Stimulated activated CD8-positive, alpha-beta memory T cell treated with anti-CD3 and anti-CD28 coated beads, Interleukin-7, amount 100 ng/mL, for 48 hours (primary cell): ENCODE data around the gene EFNB2.

Experiments used
- DNase-seq, 2 donors: peaks; one replicate each; pipeline ENCODE4 v3.0.0-alpha.2; 2020; ENCODE audit warnings: low read depth in 1 of 2; ENCODE audit errors: extremely low read depth in 1 of 2

The EFNB2 gene, protein sequence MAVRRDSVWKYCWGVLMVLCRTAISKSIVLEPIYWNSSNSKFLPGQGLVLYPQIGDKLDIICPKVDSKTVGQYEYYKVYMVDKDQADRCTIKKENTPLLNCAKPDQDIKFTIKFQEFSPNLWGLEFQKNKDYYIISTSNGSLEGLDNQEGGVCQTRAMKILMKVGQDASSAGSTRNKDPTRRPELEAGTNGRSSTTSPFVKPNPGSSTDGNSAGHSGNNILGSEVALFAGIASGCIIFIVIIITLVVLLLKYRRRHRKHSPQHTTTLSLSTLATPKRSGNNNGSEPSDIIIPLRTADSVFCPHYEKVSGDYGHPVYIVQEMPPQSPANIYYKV

DNA sequence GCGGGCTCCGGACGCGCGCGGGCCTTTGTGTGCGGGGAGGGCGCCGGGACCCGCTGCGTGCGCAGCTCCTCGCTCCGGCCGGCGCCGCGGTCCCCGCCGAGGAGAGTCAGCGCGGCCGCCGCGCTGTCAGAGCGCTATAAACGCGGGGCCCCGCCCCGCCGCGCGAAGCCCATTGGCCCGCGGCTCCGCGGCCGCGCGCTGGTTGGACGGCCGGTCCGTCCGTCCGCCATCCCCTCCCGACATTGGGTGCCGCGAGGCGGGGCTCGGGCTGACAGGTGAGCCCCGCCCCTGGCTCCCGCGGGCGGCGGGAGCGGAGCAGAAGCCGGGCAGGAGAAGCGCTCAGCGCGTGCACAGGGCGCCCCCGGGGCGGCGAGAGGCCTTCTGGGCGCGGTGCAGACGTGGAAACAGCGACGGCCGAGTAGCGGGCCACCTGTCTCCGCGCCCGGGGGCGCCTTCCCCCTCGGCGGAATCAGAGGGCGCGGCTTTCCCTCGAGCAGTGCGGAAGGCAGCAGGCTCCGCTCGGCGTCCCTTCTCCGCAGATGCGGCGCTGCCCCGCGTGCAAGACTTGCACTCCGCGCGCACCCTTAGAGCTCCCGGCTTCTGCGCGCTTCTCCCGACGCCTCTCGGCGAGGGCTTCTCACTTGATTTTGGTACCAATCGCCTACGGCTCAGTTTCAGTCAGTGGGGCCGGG is at the start of gene EFNB2:
EFNB2 (minus strand) TSS at position 111 of the 692 bp plus-strand sequence. CDS start 698 bp downstream, outside the sequence.
- DNase-seq = peak; percentile 70 to 72

DNA sequence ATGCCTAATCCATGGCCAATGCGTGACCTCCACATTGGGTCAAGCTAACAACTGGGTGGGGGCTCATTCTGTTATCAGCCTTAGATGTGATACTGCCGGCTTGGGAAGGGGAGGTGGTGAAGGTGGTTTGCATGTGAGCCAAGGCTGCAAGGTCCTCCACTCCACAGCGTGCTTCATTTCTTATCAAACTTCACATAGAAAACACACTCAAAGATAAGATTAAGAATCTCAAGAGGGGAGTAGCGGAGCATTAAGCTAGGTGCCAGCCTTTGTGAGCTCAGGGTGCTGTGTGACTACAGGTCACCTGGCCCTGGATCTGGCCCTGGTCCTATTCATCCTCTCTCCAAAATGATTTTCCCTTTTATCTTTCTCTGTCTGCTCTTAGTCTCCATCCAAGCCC is 45.8 kb upstream of the EFNB2 start:
- no peak for DNase-seq

DNA sequence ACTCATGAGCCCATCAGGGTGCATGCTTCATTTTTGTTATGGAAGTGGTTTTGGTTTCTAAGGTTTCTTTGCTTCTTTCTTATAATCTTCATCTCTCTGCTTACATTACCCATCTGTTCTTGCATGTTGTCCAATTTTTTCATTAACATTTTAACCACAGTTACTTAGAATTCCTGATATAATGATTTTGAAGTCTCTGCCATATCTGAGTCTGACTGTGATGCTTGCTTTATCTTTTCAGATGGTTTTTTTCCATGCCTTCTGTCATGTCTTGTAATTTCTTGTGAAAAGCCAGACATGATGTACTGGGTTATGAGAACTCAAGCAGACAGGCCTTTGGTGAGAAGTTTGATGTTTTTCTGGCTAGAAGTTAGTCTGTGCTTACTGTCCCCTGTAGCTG is 40.4 kb upstream of the EFNB2 start:
- DNase-seq = no peak

DNA sequence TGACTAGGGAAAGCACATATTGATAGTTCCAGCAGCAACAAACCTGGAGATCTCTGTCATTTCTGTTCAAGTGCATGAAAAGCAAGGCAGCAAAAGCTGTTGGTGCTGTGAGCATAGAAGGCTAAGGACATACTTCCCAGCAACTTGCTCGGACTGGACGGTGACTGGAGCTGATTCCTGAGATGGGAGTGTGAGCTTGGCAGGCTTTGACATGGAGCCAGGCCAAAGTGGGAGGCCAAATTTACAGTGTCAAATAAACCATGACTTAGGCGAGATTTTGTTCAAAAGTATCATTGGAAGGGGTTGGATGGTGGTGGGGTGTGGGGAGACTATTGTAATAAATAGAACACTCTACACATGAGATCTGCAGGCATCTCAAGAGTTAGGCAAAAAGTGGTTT is 38.4 kb upstream of the EFNB2 start:
- no peak for DNase-seq

DNA sequence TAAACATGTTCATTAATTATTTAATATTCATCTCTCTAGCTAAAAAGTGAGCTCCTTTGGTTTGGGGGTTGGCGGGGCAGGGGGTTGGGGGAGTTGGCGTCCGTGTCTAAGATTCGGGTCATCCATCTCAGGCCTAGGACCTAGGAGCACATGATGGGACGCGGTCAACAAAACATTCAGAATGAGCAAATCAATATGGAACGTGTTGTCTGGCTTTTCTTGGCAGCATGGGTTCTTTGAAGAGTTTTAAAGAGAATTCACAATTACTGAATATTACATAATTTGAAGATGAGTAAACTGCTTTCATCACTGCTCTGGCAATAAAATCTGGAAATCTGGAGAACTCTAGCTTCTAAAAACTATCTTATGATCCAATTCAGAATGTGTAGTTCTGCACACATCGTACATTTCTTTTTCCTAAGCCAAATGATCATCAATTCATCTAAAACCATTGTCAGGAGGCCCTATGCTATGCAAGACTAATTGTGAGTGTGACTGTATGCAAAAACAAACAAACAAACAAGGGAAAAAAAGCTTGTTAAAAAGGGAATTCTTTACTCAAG is 37.9 kb upstream of the EFNB2 start:
- no peak for DNase-seq

DNA sequence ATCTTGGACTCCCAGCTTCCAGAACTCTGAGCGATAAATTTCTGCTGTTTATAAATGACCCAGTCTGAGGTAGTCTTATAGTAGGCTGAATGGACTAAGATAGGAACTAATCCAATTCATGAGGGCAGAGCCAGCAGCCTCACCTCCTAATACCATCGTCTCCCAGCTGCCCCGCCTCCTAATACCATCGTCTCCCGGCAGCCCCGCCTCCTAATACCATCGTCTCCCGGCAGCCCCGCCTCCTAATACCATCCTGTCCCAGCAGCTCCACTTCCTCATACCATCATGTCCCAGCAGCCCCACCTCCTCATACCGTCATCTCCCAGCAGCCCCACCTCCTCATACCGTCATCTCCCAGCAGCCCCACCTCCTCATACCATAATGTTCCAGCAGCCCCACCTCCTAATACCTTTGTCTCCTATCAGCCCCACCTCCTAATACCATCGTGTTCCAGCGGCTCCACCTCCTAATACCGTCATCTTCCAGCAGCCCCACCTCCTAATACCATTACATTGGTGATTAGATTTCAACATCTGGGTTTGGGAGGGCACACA is 34.9 kb upstream of the EFNB2 start:
- DNase-seq = peak; percentile 15 to 45

DNA sequence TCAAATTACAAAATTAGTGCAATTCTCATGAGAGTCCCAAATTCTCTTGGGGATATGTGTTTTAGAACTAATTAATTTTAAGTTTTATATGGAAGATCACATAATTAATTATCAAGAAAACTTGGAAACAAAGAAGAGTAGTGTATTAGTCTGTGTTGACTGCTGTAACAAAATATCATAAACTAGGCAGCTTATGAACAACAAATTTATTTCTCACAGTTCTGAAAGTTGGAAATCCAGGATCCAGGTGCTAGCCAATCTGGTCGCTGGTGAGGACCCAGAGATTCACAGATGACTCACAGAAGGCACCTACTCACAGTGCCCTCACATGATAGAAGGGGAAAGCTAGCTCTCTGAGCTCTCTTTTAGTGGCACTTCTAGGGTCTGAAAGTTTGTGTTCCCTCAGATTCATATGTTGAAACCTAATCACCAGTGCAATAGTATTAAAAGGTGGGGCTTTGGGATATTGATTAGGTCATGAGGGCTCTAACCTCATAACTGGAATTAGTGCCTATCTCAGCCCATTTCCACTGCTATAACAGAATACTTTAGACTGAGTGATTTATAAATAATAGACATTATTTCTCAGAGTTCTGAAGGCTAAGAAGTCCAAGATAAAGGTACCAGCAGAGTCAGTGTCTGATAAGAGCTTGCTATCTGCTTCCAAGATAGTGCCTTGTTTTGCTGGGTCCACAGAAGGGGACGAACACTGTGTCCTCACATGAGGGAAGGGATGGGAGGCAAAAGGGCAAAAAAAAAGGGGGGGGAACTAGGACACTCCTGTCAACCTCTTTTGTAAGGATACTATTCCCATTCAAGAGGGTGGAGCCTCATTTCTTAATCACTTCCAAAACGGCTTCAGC is 34.0 kb upstream of the EFNB2 start:
- DNase-seq = no peak

DNA sequence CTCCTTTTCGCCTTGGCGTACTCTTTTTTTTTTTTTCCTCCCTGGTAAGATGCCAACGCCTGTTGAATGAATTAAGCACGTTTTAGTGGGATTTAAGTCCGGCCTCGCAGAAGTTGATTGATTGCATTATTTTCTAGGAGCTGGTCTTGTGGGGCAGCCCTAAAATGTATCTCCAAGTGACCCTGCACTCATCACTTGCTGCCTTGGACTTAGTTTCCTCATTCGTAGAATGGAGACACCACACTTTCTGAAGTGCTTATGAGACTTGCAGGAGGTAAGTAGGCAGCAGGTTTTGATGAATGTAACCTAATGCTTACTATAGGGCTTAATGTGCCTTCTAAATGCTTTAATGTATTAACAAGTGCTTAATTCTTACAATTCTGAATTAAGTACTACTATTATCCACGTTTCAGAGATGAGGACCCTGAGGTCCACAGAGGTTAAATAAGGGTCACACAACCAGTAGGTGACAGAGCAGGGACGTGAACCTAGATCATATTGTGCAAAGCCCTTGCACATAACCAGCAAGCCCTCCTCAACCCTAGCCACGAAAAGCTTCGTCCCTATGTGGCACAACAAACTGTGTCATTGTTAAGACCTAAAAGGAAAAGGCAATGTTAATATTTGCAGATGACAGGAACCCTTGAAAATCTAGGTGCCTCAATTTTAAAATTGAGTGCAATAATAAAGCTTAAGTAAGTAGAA is 33.0 kb upstream of the EFNB2 start:
- no peak for DNase-seq

DNA sequence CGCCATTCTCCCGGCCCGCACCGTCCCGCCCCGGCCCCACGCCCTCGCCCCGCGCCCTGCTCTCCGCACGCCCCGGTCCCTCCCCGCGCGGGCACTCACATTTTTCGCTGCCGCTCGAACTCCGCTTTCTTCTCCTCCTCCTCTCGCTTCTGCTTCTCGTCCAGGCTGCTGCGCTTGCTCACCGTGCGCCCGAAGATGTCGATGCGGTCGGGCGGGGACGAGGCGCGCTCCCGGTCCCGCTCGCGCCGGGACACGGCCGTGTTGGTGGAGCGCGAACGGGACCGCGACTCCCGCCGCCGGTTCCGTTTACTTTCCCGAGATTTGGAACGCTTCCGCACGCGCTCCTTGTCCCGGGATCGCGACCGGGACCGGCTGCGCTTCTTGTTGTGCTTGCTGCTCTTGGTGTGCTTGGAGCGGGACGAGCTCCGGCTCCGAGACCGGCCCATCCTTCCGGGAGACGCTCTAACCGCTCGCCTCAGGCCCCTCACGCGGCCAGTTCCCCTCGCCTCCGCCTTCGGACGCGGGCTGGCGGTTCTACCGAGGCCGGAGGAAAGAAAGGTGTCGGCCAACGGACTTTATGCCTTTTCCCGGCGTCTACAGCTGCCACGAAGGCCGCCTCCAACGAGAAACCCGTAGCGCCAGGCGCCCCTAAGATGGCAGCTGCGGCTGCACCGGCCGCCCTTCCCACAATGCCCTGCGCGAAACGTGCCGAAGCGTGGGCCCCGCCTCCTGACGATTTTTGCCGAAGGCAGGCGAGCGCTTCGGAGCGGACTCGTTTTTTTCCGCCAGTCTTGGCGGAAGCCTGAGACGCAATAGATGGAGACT is 32.2 kb upstream of the EFNB2 start, which contains the start of gene ARGLU1:
ARGLU1 (minus strand) TSS at position 664 of the 825 bp plus-strand sequence; CDS start at position 446, 218 bp downstream.
- DNase-seq = peak; percentile 81 to 88

DNA sequence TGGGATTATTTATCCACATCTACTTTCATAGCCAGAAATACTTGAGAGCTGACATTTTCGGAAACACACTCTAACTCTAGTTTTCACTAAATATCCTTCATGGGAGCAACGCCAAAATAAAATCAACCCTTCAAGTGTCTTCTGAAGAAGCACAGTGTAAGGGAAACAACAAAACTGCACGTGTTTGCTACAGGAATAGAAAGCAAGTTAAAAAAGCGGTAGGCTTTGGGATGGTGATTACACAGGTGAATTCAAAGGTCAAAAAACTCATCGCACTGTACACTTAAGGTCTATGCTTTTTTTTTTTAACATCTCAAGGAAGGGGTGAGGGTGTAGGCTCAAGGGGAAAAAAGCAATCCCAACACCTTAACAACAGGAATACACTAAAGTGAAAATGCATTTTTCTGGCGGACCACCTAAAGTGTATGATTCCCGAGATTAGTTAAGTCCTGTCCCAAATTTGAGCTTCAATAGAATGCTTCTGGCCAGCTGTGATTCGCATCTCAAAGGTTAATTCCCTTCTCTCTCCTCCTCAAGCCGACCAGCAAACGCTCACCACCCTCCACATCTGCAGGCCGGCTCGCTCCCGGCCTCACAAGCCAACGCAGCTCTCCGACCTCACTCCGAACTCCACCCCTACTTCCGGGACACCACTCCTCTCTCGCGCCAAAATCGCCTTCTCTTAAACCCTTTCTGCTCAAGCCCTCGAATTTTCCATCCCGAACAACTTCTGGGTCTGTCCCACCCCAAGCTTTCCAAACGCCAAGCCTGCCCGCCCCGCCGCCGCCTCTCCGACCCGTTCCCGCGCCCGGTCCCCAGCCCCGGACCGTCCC is 31.4 kb upstream of the EFNB2 start:
- peak; percentile 27 to 37 for DNase-seq

DNA sequence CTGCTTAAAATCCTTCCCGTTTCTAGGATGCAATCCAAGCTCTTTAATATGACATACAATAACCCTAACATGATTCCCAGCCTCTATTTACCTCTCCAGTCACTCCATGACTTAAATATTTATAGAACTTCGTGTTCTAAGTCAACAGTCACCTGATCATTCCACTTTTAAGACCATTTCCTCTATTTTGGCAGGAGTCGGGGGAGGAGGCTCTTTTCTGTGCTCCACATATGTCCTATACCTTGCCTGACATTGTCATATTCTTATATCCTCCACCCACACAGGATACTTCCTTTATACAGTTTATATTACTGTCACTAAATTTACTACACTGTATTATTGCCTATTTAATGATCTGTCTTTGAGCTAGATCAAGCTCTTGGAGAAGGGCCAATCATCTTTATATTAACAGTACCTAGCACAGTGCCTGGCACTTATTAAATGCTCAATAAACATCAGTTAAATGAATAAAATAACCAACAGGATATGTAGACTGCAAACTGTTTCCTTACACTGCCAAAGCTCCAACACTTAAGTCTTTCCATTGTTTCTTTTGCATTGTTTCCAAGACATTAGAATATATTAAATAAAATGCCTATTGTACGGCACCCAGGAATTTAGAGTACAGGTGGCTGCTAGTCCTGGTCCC is 29.8 kb upstream of the EFNB2 start:
- no peak for DNase-seq

DNA sequence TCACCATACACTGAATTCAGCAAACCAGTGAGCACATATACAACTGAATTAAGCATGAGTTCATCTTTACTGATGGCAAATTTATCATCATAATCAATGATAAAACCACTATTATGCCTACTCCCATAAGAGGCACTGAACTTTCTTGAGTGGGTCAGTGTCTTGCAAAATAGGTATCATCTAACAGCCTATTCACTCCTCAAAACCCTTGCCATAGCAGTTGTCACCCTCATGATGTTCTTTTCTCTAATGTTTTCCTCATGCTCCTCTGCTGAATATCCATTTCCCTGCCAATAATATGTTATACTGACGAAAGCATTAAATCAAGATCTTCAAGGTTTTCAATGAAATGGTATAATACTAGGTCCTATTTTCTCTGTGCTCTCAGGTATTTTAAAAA is 26.8 kb upstream of the EFNB2 start:
- DNase-seq = no peak

DNA sequence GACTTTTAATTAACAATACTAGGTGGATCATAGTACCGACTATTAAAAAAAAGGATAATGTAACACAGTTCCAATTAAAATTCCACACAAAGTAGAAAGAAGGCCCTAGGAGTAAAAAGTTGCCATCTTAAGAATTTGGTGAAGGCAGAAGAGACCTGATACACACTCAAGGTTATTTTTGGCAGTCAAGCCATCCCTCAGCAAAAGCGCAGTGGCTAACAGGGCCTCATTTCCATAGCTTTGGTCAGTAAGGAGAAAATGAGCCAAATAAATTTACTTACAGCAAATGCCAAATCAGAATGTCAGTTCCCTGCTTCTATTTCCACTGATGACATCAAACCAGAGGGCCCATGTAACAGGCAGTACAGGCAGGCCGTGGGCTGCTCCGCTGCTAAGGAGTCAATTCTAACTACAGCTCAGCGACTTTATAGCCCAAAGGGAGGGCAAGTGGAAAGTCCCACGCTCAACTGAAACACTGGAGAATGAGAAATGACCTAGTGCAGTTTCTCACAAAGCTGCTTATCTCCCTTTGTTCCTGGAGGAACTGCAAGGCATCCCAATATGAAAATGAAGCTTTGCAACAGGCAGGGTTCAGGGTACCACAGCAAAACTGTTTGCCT is 26.2 kb upstream of the EFNB2 start:
- DNase-seq = peak; percentile 15 to 58

DNA sequence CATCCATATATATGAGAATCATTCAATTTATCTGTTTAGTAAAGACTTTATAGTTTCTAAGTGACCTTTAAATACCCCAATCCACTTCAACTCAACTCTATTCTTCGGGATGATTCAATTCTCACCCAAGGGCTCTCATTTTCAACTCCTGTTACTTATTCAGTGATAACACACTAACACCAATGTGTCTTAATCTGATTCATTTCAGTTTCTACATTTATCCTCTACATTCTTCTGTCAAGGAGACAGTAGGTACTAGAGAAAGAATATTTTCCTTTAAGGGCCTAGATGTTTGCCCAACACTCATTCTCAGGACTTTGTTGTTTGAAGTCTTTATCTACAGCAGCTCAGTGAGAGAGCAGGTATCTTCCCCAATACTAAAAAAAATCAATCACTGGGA is 25.4 kb upstream of the EFNB2 start:
- no peak for DNase-seq

DNA sequence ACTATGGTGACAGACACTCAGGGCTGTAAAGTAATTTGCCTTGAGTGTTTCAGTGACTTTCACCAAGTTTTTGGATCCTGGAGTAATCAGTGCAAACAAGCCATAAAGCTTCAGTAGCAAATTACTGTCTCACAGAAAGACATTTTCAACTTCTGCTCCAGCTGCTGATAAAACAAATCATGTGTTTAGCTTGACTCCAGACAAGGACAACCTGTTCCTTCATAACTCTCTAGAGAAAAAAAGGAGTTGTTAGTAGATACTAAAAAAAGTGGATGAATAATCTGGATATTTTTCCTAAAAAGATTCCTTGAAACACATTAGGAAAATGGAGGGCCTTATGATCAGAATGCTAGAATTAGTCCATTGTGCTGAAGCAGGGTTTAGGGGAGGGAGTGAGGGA is 23.1 kb upstream of the EFNB2 start:
- DNase-seq = no peak

DNA sequence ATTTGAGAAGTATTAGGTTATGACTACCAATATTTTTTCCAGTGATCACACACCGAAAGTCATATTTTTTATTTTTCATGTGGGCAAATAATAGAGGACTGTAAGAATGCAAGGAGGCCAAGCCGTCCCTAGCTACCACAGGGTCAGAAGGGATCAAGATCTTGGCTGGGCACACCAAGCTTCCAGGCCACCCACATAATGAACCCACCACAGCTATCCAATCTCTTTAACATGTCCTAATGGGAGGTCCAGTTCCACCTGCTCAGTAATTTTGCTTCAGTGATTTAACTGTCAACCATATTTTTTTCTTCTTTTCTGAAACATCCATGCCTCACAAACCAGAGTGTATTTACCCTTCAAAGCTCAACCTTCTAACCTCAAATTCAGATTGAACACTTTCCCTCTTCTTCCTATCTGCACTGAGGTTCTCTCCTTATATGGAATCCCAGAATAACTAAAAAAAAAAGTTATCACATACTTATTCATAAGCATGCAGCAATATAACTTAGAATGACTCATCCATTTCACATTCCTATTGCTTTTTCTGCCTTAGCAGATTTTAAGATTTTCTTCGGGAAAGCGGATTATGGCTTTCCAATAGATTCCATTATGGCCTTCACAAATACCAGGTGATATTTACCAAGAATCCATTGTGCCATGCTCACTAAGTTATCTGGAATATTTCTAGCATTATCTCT is 20.3 kb upstream of the EFNB2 start:
- no peak for DNase-seq

DNA sequence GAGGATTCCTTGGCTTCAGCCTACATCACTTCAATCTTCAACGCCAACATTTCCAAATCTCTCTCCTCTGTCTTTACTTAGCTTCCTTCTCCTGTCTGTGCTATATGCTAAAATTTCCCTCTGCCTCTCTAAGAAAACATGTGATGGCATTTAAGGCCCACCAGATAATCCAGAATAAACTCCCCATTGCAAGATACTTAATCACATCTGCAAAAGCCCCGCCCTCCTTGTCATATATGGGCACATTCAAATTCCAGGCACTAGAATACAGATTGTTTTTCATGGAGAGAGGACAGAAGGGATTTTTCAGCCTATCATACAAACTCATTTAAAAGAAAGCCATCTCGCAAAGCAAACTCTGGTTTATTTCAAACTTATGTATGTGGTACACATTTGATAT is 16.3 kb upstream of the EFNB2 start:
- no peak for DNase-seq
